ENCODE data around the gene HOMER1. TPM values are rescaled to one million over a fixed set of nuclear protein-coding genes. Genes with fewer than 3 reads are reported as not detected.
A peak's percentile ranks its signal among the peaks of the same experiment; 100 is the strongest.

Gene HOMER1
- total RNA-seq, 1 donor from 2014 or later, result 41.6 TPM

DNA sequence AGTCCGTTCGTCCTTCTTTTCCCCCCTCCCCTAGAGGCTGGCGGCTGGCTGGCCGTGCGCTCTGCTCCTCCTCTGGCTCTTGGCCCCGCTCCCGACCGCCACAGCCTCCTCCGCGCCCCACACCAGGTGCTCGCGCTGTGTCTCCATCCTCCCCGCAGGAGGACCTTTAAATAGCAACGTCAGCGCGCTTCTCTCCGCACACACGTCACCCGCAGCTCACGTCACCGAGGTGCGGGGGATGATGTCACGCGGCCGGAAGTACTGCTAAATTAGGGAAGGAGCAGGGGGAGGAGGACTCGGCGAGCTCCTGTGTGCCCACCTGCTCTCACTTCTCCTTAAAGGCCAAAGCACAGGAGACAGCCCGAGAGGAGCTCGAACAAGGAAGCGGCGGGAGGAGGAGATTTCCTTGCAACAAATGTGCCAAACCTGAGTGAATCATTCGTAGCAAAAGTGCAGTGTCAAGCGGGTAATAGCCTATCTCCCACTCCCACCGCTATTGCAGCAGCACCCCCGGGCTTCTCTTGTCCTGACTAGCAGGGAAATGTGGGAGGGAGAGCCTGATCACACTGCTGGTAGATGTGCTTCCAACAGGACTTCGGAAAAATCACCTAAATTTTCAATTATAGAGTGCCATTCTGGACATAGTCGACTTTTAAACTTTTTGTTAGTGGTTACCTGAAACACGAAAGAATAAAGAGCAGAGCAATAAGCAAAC is 614 bp upstream of the HOMER1 start:
- H3K4me1 Mint-ChIP-seq, result peaks cover 25% of the 10 kb centered on the region
- no peaks in the 10 kb centered on the region for H3K27me3 Mint-ChIP-seq (ENCODE audit: insufficient read depth, low read depth)
- peak overlapping the region; percentile 98 for H3K4me3 Mint-ChIP-seq
- Histone ChIP-seq H3K9me3 (ENCODE audit: low read depth) (no peaks in the 10 kb centered on the region), H3K36me3 (no peaks in the 10 kb centered on the region), H3K79me2 (ENCODE audit: low read depth) (peaks cover 37% of the 10 kb centered on the region), H3K4me1 (peaks cover 18% of the 10 kb centered on the region), H4K20me1 (ENCODE audit: low read depth) (peaks cover 36% of the 10 kb centered on the region), H3F3A (ENCODE audit: low read depth) (peaks cover 35% of the 10 kb centered on the region), H3K9ac (peak overlapping the region; percentile 69), H3K4me3 (peak overlapping the region; percentile 93), H3K27me3 (no peaks in the 10 kb centered on the region), H2AFZ (replicated peaks) (peak overlapping the region; percentile 27), H3K27ac (peak overlapping the region; percentile 95), H3K4me2 (peak overlapping the region; percentile 94)
- H3K27ac Mint-ChIP-seq, result peak overlapping the region; percentile 97
- peak; percentile 95 for DNase-seq (ENCODE audit: low spot score)
- H3K36me3 Mint-ChIP-seq, result no peaks in the 10 kb centered on the region
- H3K9me3 Mint-ChIP-seq, result no peaks in the 10 kb centered on the region
- TF ChIP-seq EZH2 (IDR thresholded peaks at IDR 0.05) (no peak), EZH2phosphoT487 (IDR thresholded peaks at IDR 0.05) (no peak)
- TF ChIP-seq, protein P1, sequence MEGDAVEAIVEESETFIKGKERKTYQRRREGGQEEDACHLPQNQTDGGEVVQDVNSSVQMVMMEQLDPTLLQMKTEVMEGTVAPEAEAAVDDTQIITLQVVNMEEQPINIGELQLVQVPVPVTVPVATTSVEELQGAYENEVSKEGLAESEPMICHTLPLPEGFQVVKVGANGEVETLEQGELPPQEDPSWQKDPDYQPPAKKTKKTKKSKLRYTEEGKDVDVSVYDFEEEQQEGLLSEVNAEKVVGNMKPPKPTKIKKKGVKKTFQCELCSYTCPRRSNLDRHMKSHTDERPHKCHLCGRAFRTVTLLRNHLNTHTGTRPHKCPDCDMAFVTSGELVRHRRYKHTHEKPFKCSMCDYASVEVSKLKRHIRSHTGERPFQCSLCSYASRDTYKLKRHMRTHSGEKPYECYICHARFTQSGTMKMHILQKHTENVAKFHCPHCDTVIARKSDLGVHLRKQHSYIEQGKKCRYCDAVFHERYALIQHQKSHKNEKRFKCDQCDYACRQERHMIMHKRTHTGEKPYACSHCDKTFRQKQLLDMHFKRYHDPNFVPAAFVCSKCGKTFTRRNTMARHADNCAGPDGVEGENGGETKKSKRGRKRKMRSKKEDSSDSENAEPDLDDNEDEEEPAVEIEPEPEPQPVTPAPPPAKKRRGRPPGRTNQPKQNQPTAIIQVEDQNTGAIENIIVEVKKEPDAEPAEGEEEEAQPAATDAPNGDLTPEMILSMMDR (IDR thresholded peaks at IDR 0.05), result no peak

DNA sequence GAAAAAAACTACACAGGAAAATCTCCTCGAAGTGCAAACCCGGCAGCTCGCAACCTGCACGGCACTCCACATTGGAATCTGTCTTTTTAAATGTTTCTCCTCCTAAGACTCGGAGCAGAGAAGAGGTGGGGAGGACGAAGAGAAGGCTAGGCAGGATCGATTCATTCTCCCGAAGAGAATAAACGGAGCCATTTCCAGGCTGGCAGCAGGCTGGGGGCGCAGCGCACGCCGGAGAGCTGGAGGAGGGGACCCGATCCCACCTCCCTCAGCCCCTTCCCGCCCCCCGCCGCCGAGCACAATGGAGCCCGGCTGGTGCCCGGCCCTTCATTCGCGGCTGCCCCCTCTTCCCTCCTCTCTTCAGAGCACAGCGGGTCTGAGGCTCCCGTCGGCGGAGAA is 628 bp downstream of the HOMER1 start:
- H3K27ac ChIP-seq, result peak overlapping the region; percentile 95
- Mint-ChIP-seq H3K27ac (peak overlapping the region; percentile 84), H3K27me3 (ENCODE audit: insufficient read depth, low read depth) (no peaks in the 10 kb centered on the region), H3K36me3 (no peaks in the 10 kb centered on the region), H3K4me3 (peak overlapping the region; percentile 97), H3K9me3 (no peaks in the 10 kb centered on the region), H3K4me1 (peaks cover 36% of the 10 kb centered on the region)
- no peaks in the 10 kb centered on the region for H3K27me3 ChIP-seq
- H4K20me1 ChIP-seq (ENCODE audit: low read depth), result peaks cover 49% of the 10 kb centered on the region
- peak overlapping the region; percentile 93 for H3K4me3 ChIP-seq
- peak overlapping the region; percentile 69 for H3K9ac ChIP-seq
- TF ChIP-seq EZH2phosphoT487 (IDR thresholded peaks at IDR 0.05), result no peak
- TF ChIP-seq, protein P1 (IDR thresholded peaks at IDR 0.05), result no peak
- TF ChIP-seq EZH2 (IDR thresholded peaks at IDR 0.05), result no peak
- H3K4me2 ChIP-seq, result peak overlapping the region; percentile 94
- peak overlapping the region; percentile 23 for H2AFZ ChIP-seq (replicated peaks)
- H3K79me2 ChIP-seq (ENCODE audit: low read depth), result peaks cover 50% of the 10 kb centered on the region
- peaks cover 40% of the 10 kb centered on the region for H3F3A ChIP-seq (ENCODE audit: low read depth)
- peaks cover 30% of the 10 kb centered on the region for H3K4me1 ChIP-seq
- no peaks in the 10 kb centered on the region for H3K9me3 ChIP-seq (ENCODE audit: low read depth)
- H3K36me3 ChIP-seq, result no peaks in the 10 kb centered on the region
- peak; percentile 85 for DNase-seq (ENCODE audit: low spot score)

DNA sequence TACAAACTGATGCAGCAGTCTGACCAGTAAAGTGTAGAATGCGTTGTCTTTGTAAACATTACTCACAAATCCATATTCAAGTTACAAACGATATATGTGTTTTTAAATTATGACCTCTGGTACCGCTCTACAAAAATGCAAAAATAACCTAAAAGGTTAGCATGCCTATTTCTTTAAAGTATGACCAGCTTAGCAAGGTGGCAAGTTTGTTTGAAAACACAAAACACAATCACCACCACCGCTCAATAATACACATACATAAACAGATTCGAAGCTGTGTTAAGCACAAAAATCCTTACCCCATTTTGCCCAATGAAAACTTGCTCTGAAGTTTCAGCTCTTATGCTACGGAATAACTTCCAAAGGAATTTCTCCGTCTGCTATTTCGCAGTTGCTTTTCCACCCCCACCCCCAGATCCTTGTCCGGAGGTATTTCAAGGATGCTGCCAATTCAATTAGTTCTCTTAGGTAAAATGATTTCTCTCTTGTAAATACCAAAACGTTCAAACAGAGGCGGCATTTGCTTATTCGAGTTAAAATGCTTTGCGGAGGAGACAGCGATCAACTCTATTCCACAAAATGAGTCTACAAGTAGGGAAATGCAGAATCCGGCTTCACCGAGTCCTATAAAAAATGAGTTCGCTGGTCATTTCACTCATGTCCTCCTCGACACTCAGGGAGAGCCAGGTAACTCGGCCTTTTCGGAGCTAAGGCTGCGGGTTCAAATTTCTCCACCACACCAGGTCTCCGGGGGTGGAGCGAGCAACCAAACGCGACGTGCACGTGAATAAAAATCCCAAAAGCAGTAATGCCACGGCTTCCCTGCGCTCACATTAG is 1.2 kb downstream of the HOMER1 start:
- Mint-ChIP-seq H3K36me3 (peaks cover 4% of the 10 kb centered on the region), H3K4me1 (peaks cover 42% of the 10 kb centered on the region), H3K9me3 (no peaks in the 10 kb centered on the region), H3K27ac (peak overlapping the region; percentile 84), H3K27me3 (ENCODE audit: insufficient read depth, low read depth) (no peaks in the 10 kb centered on the region), H3K4me3 (peak overlapping the region; percentile 97)
- H3K79me2 ChIP-seq (ENCODE audit: low read depth), result peaks cover 56% of the 10 kb centered on the region
- TF ChIP-seq, protein P1 (IDR thresholded peaks at IDR 0.05), result no peak
- no peak for TF ChIP-seq EZH2 (IDR thresholded peaks at IDR 0.05)
- TF ChIP-seq EZH2phosphoT487 (IDR thresholded peaks at IDR 0.05), result no peak
- H3K4me3 ChIP-seq, result peak overlapping the region; percentile 93
- H3K9ac ChIP-seq, result peak overlapping the region; percentile 69
- DNase-seq (ENCODE audit: low spot score), result peak; percentile 41
- H3K9me3 ChIP-seq (ENCODE audit: low read depth), result no peaks in the 10 kb centered on the region
- H3K36me3 ChIP-seq, result no peaks in the 10 kb centered on the region
- H3F3A ChIP-seq (ENCODE audit: low read depth), result peaks cover 35% of the 10 kb centered on the region
- peaks cover 55% of the 10 kb centered on the region for H4K20me1 ChIP-seq (ENCODE audit: low read depth)
- H3K4me2 ChIP-seq, result peak overlapping the region; percentile 94
- H3K27ac ChIP-seq, result peak overlapping the region; percentile 95
- peak overlapping the region; percentile 23 for H2AFZ ChIP-seq (replicated peaks)
- H3K4me1 ChIP-seq, result peaks cover 36% of the 10 kb centered on the region
- no peaks in the 10 kb centered on the region for H3K27me3 ChIP-seq
